Right lobe of liver (tissue), 6 donors: ENCODE data around the gene OR2C3. TPM values are rescaled to one million over a fixed set of nuclear protein-coding genes. Genes with fewer than 3 reads are reported as not detected.
"Not testable (repeated sequence)": the region's sequence is repeated elsewhere in the genome, so short reads cannot be mapped to it uniquely, and the experiment has no call there.

Source experiments
- ATAC-seq, 4 donors: fragments of 200-7000 bp; cut with Tn5 transposase; one replicate each; pipeline ENCODE4 v1.9.1; 2020; ENCODE audit warnings: mild to moderate bottlenecking in 4 of 4, moderate library complexity in 4 of 4
- DNase-seq, 3 donors: peaks; one replicate each; pipeline ENCODE4 v3.0.0-alpha.2; 2020
- H3K27ac ChIP-seq, 3 donors: fragments of 200-600 bp; one replicate each; pipeline ENCODE4 v1.8.0; 2022
- H3K27me3 ChIP-seq, 2 donors: fragments of 200-600 bp; one replicate each; pipeline ENCODE4 v1.8.0; 2022
- H3K36me3 ChIP-seq, 4 donors: fragments of 200-600 bp; sonication (generic) in 1 of 4; one replicate each; pipeline versions ENCODE4 v1.5.1 to v1.8.0; 2017 to 2022; ENCODE audit warnings: control low read depth in 1 of 4
- H3K4me1 ChIP-seq, 4 donors: fragments of 200-600 bp; sonication (generic) in 1 of 4; one replicate each; pipeline versions ENCODE4 v1.5.1 to v1.8.0; 2017 to 2022; ENCODE audit warnings: control low read depth in 1 of 4
- H3K4me3 ChIP-seq, 3 donors: fragments of 200-600 bp; one replicate each; pipeline ENCODE4 v1.8.0; 2022
- H3K9me3 ChIP-seq, 4 donors: fragments of 200-600 bp; sonication (generic) in 1 of 4; one replicate each; pipeline versions ENCODE4 v1.5.1 to v1.8.0; 2017 to 2022; ENCODE audit warnings: control low read depth in 1 of 4
- CTCF ChIP-seq, 4 donors: fragments of 200-600 bp in 3 of 4; fragments of 450-650 bp in 1 of 4; IDR thresholded peaks; one replicate each; pipeline versions ENCODE4 v1.5.1 to v1.8.0; 2016 to 2022; ENCODE audit warnings: antibody characterized with exemption in 4 of 4, mild to moderate bottlenecking in 2 of 4
- POLR2A ChIP-seq: fragments of 450-650 bp; IDR thresholded peaks from one replicate; pipeline ENCODE4 v1.6.1; 2017; ENCODE audit warnings: antibody characterized with exemption, mild to moderate bottlenecking
- WGBS: methylation state at CpG from one replicate; pipeline ENCODE4 v1.1.6; 2018; ENCODE audit warnings: low coverage, low lambda C conversion rate; ENCODE audit not compliant: insufficient coverage; ENCODE audit errors: missing lambda C conversion rate; 5-methylcytosine and 5-hydroxymethylcytosine counted together
- intact Hi-C, 2 donors: fragments of 100-400 bp; cut with DNase I; formaldehyde crosslinking; loops; one replicate each; pipeline versions ENCODE4 v1.11.2 to v1.14.1; 2022
- total RNA-seq, 6 experiments: library from RNA; depleted of rRNA in 2 of 6; stranded (reverse); fragments of >200 nt in 2 of 6; fragmentation: NEBNext Ultra II Directional in 3 of 6; extraction: Animal tissue kit (Norgen Biotek cat#: 25700) in 3 of 6; gene quantifications; one replicate each; pipeline versions ENCODE4 v1.1.0 to v1.2.4, GENCODE V29; 2016 to 2023
- donor health status: DM: no; HTN: yes; CAD: no.
- donor health status: DM: no; HTN: no; CAD: no.
- donor health status: DM: no; HTN: no; CAD: no.
- donor health status: DM: no; HTN: yes; CAD: no.
- donor health status: DM: no; HTN: yes; CAD: no.

Gene OR2C3
- total RNA-seq, 6 experiments from 2014 or later: not detected

DNA sequence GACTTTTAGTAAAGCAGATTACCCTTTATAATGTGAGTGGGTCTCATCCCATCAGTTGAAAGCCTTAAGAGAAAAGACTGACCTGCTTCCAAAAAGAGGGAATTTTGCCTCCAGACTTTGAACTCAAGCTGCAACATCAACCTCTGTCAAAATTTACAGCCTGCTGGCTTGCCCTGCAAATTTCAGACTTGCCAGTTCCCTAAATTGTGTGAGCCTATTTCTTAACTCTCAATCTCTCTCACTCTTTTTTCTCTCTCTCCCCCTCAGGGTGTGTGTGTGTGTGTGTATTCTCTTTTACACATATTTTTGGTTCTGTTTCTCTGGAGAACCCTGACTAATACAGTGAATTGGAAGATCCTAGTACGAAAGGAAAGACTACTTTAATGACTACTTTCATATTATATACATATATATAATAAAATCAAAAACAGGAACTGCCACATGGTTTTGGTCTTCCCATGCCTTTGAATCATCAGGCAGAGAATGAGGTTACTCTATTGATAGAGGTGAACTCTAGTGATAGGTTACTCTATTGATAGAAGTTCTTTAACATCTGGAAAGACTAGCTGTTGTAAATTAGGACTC is 6.4 kb downstream of the OR2C3 start:
- Histone ChIP-seq H3K9me3 (no peaks in the 10 kb centered on the region), H3K4me3 (no peak overlapping the region), H3K27me3 (no peaks in the 10 kb centered on the region), H3K4me1 (no peaks in the 10 kb centered on the region), H3K36me3 (no peaks in the 10 kb centered on the region), H3K27ac (no peak overlapping the region)
- WGBS: 28% methylated on average over 1 of the region's 1 CpG
- no peak for ATAC-seq
- DNase-seq: no peak
- intact Hi-C loops: no loop called here
- TF ChIP-seq CTCF (IDR thresholded peaks at IDR 0.05): no peak
- TF ChIP-seq POLR2A: no peak

DNA sequence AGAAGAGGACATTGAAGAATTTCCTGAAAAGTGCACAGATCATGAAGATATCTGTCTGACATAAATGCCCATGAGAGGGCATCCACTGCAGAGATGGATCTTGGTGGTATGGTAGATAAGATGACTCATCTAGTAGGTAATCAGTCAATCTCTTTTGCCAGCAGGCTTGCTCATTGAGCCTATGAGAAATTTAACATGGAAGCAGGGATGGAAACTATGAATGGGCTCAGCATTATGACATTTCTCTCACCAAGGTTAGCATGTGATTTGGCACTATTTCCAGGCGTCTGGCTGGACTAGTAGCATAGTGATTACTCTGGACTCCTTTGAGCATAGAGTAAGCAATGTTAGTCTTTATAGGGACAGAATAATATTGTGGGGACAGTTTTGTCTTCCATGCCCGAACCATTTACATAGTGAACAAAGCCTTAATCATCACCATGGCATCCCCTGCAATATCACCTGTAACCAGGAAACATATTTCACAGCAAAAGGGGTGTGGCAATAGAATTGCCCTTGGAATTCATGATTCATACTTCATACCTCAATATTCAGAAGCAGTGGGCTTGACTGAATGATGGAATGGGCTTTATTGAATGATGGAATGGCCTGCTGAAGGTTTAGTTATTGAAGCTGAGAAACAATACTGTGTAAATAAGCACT is 7.3 kb downstream of the OR2C3 start:
- DNase-seq: no peak
- intact Hi-C loops: no loop called here
- WGBS: 28% methylated on average over 2 of the region's 2 CpGs

GRCh38 chr1:247521886-247522285 is 14.4 kb downstream of the OR2C3 start:
- intact Hi-C loops, H3K4me1 ChIP-seq, H3K9me3 ChIP-seq, ATAC-seq, H3K27me3 ChIP-seq, H3K4me3 ChIP-seq, H3K27ac ChIP-seq, DNase-seq, H3K36me3 ChIP-seq: not testable (repeated sequence)
- WGBS: no CpG with 5 or more reads among the region's 30 CpGs

More for the DNA sequence above, 7.3 kb downstream of the OR2C3 start:
- H3K27ac ChIP-seq: no peak overlapping the region
- H3K27me3 ChIP-seq: no peaks in the 10 kb centered on the region
- no peaks in the 10 kb centered on the region for H3K36me3 ChIP-seq
- H3K4me3 ChIP-seq: no peak overlapping the region
- TF ChIP-seq CTCF (IDR thresholded peaks at IDR 0.05): no peak
- no peak for TF ChIP-seq POLR2A
- H3K4me1 ChIP-seq: no peaks in the 10 kb centered on the region
- ATAC-seq: no peak
- H3K9me3 ChIP-seq: no peaks in the 10 kb centered on the region

DNA sequence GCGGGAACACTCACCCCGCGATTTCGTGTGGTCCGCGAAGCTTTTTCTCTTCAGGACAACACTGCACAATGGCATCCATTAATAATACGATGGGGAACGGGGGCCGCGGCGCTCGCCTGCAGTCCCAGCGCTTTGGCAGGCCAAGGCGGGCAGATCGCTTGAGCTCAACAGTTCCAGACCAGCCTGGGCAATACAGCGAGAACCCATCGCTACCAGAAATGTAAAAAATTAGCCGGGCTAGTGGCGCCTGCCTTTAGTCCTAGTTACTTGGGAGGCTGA is 17.7 kb downstream of the OR2C3 start:
- Histone ChIP-seq H3K9me3 (no peaks in the 10 kb centered on the region), H3K27ac (no peak overlapping the region)
- 74% methylated on average over 14 of the region's 19 CpGs for WGBS

More for the DNA sequence above, 17.7 kb downstream of the OR2C3 start:
- TF ChIP-seq CTCF (IDR thresholded peaks at IDR 0.05) (no peak), POLR2A (no peak)
- intact Hi-C loops: no loop called here
- Histone ChIP-seq H3K4me1 (no peaks in the 10 kb centered on the region), H3K36me3 (no peaks in the 10 kb centered on the region), H3K4me3 (no peak overlapping the region), H3K27me3 (no peaks in the 10 kb centered on the region)
- ATAC-seq: no peak
- DNase-seq: no peak
